ENCODE results near the gene NFKBIL1. TPM values are rescaled to one million over a fixed set of nuclear protein-coding genes. Genes with fewer than 3 reads are reported as not detected.

The NFKBIL1 gene
- total and polyA plus RNA-seq, 9 of the 15 experiments (the other 6 are each of a cell fraction or from before 2014, with no cell fraction given), result 0.49 to 33.1 (median 7.6) TPM

DNA sequence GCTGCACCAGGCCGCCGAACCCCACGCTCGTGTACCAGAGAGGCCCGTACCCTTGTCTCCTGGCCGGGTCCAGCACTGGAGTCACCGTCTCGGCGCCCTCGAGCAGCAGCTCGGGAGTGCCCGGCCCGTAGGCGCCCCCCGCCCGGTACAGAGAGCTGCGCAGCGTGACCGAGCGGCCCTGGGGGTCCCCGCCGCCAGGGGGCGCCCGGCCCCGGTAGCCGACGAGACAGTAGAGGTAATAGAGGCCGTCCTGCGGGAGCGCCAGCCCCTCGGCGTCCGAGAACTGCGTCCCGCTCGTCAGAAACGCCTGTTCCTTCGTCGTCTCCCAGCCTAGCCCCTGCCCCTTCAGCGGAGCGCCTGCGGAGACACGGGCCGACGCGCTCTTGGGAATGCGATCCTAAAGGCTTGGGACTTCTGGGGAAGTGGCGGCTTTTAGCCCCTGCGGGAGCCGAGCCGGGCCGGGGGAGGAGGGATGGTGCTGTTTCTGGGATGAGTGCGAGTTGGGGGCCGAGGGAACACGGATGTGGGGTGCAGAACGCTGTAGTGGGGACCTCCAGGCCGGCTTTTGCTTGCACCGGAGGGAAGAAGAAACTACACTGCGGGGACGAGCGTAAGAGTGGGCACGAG is 33.5 kb downstream of the NFKBIL1 start (continued):
- no peak for TF ChIP-seq XRCC4 (IDR thresholded peaks at IDR 0.05; ENCODE audit: extremely low read depth, insufficient read depth, insufficient read length)
- no peak for TF ChIP-seq ZC3H4 (CRISPR knock-in tag; IDR thresholded peaks at IDR 0.05; ENCODE audit: borderline replicate concordance)
- TF ChIP-seq, protein P1, sequence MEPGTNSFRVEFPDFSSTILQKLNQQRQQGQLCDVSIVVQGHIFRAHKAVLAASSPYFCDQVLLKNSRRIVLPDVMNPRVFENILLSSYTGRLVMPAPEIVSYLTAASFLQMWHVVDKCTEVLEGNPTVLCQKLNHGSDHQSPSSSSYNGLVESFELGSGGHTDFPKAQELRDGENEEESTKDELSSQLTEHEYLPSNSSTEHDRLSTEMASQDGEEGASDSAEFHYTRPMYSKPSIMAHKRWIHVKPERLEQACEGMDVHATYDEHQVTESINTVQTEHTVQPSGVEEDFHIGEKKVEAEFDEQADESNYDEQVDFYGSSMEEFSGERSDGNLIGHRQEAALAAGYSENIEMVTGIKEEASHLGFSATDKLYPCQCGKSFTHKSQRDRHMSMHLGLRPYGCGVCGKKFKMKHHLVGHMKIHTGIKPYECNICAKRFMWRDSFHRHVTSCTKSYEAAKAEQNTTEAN (CRISPR knock-in tag; IDR thresholded peaks at IDR 0.05), result no peak
- no peak for TF ChIP-seq SP2 (IDR thresholded peaks at IDR 0.05; ENCODE audit: extremely low read depth, low read depth, low read length, poor library complexity, severe bottlenecking)
- TF ChIP-seq ZBTB7A (IDR thresholded peaks at IDR 0.05; ENCODE audit: borderline replicate concordance, control insufficient read depth, low read depth, low read length), result peak; percentile 100
- no peak for TF ChIP-seq SREBF1 (IDR thresholded peaks at IDR 0.05; ENCODE audit: borderline replicate concordance, low read depth, low read length)
- 0 out of 2 replicates have a peak, but pooled peaks have one; percentile 38 for TF ChIP-seq JUN (IDR thresholded peaks at IDR 0.05; ENCODE audit: borderline replicate concordance, low read depth, low read length)
- TF ChIP-seq JUN (CRISPR knock-in tag; IDR thresholded peaks at IDR 0.05; ENCODE audit: borderline replicate concordance), result 0 out of 2 replicates have a peak, but pooled peaks have one; percentile 58
- TF ChIP-seq OTX1 (CRISPR knock-in tag; IDR thresholded peaks at IDR 0.05), result no peak
- TF ChIP-seq TCF15 (CRISPR knock-in tag; IDR thresholded peaks at IDR 0.05), result no peak
- TF ChIP-seq ZNF316 (IDR thresholded peaks at IDR 0.05), result no peak
- peak; percentile 80 for TF ChIP-seq HDAC2 (IDR thresholded peaks at IDR 0.05)
- TF ChIP-seq, protein P2, sequence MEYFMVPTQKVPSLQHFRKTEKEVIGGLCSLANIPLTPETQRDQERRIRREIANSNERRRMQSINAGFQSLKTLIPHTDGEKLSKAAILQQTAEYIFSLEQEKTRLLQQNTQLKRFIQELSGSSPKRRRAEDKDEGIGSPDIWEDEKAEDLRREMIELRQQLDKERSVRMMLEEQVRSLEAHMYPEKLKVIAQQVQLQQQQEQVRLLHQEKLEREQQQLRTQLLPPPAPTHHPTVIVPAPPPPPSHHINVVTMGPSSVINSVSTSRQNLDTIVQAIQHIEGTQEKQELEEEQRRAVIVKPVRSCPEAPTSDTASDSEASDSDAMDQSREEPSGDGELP (CRISPR knock-in tag; IDR thresholded peaks at IDR 0.05; ENCODE audit: borderline replicate concordance), result peak; percentile 82
- peak; percentile 23; the same call in 1 of the 2 replicates for TF ChIP-seq TEAD4 (IDR thresholded peaks at IDR 0.05; ENCODE audit: low read length)
- TF ChIP-seq TEAD4 (CRISPR knock-in tag; IDR thresholded peaks at IDR 0.05; ENCODE audit: borderline replicate concordance), result no peak
- TF ChIP-seq NFATC3 (IDR thresholded peaks at IDR 0.05), result no peak
- no peak for TF ChIP-seq KDM1A (IDR thresholded peaks at IDR 0.05)
- TF ChIP-seq NFIC (IDR thresholded peaks at IDR 0.05), result peak; percentile 41; the same call in 1 of the 2 replicates
- no peak for TF ChIP-seq POU5F1 (IDR thresholded peaks at IDR 0.05; ENCODE audit: borderline replicate concordance, low read depth, low read length, partially characterized antibody)
- TF ChIP-seq HNRNPUL1 (IDR thresholded peaks at IDR 0.05; ENCODE audit: low read length), result no peak
- TF ChIP-seq ZNF764 (CRISPR knock-in tag; IDR thresholded peaks at IDR 0.05; ENCODE audit: low read depth), result no peak
- no peak; the same call in 1 of the 2 replicates for TF ChIP-seq ZKSCAN1 (IDR thresholded peaks at IDR 0.05; ENCODE audit: low read depth, low read length)
- TF ChIP-seq MXI1 (IDR thresholded peaks at IDR 0.05; ENCODE audit: low read depth, low read length), result no peak
- TF ChIP-seq PREB (CRISPR knock-in tag; IDR thresholded peaks at IDR 0.05), result 0 out of 2 replicates have a peak, but pooled peaks have one; percentile 19
- TF ChIP-seq TBL1XR1 (IDR thresholded peaks at IDR 0.05; ENCODE audit: low read length in 2 of 2), result 0 out of 4 replicates have a peak, but pooled peaks have one; percentile 14 to 49
- no peak for TF ChIP-seq GTF2F1 (IDR thresholded peaks at IDR 0.05; ENCODE audit: low read depth, low read length)
- no peak for TF ChIP-seq ZBTB1 (CRISPR knock-in tag; IDR thresholded peaks at IDR 0.05; ENCODE audit: borderline replicate concordance, low read depth)
